ENCODE results near the gene HRH3. TPM values are rescaled to one million over a fixed set of nuclear protein-coding genes. Genes with fewer than 3 reads are reported as not detected.

Gene HRH3
- not detected in 2 replicates for total RNA-seq

DNA sequence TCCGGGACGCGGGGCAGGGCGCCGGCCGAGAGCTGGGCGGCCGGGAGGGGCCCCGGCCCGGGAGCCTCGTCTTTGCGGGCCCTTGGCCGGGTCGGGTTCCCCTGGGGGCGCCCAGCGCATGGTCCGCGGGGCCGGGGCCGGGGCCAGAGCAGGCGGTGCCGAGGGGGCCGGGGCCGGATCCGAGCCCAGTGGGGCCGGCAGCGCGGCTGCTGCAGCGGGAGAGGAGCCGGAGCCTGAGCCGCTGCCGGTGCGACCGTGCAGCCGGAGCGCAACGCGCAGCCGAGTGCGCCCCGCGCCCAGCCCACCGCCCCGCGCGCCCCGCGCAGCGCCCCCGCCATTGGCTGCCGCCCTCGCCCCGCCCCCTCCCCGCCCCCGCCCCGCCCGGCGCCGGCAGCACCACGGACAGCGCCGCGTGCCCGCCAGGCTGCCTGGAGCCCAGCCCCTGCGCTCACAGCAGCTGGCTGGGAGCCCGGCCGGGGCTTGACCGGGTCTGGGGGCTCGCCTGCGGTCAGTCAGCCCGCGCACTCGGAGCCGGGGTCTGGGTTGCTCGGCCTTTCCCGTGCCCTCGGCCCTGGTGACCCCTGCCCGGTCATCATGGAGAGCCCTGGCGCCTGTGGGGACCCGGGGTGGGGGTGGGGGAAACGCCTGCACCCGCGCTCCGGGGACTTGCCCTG is at the start of gene HRH3:
HRH3 (minus strand) TSS at position 287 of the 674 bp plus-strand sequence. CDS start 308 bp downstream, outside the sequence.
- peak within 1 kb of the TSS; percentile 21 for H3K4me3 ChIP-seq (ENCODE audit: low read depth, low read length)
- peak; percentile 25 for DNase-seq (ENCODE audit: low read depth)
- TF ChIP-seq, protein P1, sequence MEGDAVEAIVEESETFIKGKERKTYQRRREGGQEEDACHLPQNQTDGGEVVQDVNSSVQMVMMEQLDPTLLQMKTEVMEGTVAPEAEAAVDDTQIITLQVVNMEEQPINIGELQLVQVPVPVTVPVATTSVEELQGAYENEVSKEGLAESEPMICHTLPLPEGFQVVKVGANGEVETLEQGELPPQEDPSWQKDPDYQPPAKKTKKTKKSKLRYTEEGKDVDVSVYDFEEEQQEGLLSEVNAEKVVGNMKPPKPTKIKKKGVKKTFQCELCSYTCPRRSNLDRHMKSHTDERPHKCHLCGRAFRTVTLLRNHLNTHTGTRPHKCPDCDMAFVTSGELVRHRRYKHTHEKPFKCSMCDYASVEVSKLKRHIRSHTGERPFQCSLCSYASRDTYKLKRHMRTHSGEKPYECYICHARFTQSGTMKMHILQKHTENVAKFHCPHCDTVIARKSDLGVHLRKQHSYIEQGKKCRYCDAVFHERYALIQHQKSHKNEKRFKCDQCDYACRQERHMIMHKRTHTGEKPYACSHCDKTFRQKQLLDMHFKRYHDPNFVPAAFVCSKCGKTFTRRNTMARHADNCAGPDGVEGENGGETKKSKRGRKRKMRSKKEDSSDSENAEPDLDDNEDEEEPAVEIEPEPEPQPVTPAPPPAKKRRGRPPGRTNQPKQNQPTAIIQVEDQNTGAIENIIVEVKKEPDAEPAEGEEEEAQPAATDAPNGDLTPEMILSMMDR (IDR thresholded peaks at IDR 0.05; ENCODE audit: insufficient read depth, low read depth, low read length), result no peak

DNA sequence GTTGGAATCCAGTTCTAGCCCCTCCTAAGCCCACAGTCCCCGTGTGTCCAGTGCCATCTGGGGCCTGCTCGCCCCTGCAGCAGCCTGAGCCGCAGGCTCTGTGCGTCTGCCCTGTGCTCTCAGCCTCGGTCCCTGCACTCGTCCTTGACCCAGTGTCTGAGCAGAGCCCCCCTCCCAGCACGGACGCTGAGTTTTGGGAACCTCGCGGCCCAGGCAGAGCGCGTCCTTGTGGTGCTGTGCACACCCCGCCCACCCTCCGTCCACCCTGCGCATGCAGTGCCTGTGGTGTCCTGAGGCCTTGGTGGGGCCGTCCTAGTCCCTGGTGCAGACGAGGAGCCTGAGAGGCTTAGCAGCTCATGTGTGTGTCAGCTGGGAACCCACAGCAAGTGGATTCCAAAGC is 49.8 kb upstream of the HRH3 start:
- TF ChIP-seq, protein P1 (IDR thresholded peaks at IDR 0.05; ENCODE audit: insufficient read depth, low read depth, low read length), result no peak
- DNase-seq (ENCODE audit: low read depth), result no peak
- H3K4me3 ChIP-seq (ENCODE audit: low read depth, low read length), result no peak overlapping the region

DNA sequence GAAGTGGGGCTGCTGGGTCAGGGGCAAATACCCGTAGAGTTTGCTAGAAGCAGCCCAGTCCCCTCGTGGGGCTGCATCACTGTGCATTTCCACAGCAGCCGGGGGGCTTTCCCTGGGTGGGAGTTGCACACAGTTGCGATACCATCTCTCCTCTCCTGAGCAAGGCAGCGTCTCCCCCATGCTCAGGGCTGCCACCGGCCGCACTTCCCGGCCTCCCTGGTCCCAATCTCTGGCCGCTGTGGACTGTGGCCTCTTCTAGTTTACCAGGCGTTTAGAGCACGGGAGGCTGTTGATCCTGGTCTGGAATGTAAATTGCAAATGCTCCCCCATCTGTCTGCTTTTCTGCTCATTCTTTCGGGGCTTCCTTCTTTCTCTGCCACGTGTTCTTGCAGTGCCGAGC is 49.3 kb upstream of the HRH3 start:
- TF ChIP-seq, protein P1 (IDR thresholded peaks at IDR 0.05; ENCODE audit: insufficient read depth, low read depth, low read length), result no peak
- peak; percentile 19 for DNase-seq (ENCODE audit: low read depth)
- H3K4me3 ChIP-seq (ENCODE audit: low read depth, low read length), result no peak overlapping the region

DNA sequence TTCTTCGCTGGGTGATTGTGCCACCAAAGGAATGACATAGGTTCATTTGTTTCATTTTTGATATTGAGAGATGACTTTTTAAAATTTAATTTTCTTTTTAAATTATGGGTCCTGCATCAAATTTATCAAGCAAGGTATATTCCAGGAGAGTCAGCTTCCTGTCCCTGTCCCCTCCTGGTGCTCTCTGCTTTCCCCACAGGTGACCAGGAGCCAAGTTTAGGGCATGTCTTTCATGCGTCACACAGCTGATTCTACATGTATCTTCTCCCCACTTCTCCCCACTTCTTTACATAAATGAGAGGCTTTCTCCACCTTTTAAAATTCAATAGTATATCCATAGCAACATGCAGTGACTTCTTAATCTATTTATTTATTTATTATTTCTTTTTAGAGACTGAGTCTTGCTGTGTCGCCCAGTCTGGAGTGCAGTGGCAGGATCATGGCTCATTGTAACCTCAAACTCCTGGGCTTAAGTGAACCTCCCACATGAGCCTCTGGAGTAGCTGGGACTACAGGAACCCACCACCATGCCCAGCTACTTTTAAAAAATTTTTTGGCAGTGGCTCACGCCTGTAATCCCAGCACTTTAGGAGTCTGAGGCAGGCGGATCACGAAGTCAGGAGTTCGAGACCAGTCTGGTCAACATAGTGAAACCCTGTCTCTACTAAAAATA is 48.3 kb upstream of the HRH3 start:
- no peak overlapping the region for H3K4me3 ChIP-seq (ENCODE audit: low read depth, low read length)
- TF ChIP-seq, protein P1 (IDR thresholded peaks at IDR 0.05; ENCODE audit: insufficient read depth, low read depth, low read length), result no peak
- no peak for DNase-seq (ENCODE audit: low read depth)

DNA sequence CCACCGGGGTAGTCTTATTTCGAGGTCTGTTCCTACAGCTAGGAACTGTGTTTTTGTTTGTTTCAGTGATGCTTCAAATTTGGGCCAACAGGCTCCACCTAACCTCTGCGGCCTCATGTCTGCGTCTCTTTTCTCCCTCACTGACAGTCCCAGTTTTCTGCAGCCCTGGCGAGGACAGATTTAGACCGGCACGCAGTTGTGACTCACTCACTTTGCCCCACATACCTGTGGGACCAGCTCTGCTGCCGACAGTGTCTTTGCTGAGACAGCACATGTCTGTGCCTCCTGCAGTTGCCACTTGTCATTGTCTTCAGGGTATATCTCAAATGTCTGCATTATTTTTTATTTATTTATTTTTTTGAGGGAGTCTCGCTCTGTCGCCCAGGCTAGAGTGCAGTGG is 47.5 kb upstream of the HRH3 start:
- TF ChIP-seq, protein P1 (IDR thresholded peaks at IDR 0.05; ENCODE audit: insufficient read depth, low read depth, low read length), result no peak
- H3K4me3 ChIP-seq (ENCODE audit: low read depth, low read length), result no peak overlapping the region
- DNase-seq (ENCODE audit: low read depth), result no peak

DNA sequence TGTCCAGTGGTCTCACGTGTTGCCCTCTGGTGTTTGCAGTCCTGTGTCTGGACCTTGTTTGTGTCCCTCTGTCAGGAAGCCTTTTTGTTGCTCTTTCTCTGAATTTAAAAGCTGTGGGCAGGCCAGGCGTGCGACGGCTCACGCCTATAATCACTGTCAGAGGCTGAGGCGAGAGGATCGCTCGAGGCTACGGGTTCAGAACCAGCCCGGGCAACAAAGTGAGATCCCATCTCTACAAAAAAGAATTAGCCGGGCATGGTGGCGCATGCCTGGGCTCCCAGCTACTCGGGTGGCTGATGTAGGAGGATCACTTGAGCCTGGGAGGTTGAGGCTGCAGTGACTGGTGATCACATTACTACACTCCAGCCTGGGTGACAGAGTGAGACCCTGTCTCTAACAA is 46.8 kb upstream of the HRH3 start:
- no peak for DNase-seq (ENCODE audit: low read depth)
- H3K4me3 ChIP-seq (ENCODE audit: low read depth, low read length), result no peak overlapping the region
- TF ChIP-seq, protein P1 (IDR thresholded peaks at IDR 0.05; ENCODE audit: insufficient read depth, low read depth, low read length), result no peak
